HT-29 (cell line): ENCODE results near the gene KRR1. TPM values are rescaled to one million over a fixed set of nuclear protein-coding genes. Genes with fewer than 3 reads are reported as not detected.

ENCODE experiments used
- DNase-seq: peaks from one replicate; pipeline ENCODE4 v3.0.0-alpha.2; 2015; ENCODE audit warnings: low spot score
- total RNA-seq: library from RNA; depleted of rRNA; stranded (reverse); fragments of >200 nt; shearing (Covaris generic); gene quantifications from 2 replicates; pipeline ENCODE4 v1.2.3, GENCODE V29; 2014; rRNA removed

Gene KRR1
- 12.1 and 14.6 TPM in 2 replicates for total RNA-seq

GRCh38 chr12:75511116-75512048, at the start of gene KRR1:
TSS of gene KRR1 (minus strand) at chr12:75511609. CDS start at chr12:75511597, 12 bp downstream.
- peak; percentile 96 for DNase-seq

GRCh38 chr12:75560167-75560566, 48.8 kb upstream of the KRR1 start:
- DNase-seq, result peak; percentile 45

GRCh38 chr12:75558287-75558686, 46.9 kb upstream of the KRR1 start:
- no peak for DNase-seq

GRCh38 chr12:75556311-75556899, 45.0 kb upstream of the KRR1 start:
- no peak for DNase-seq

- no peak for DNase-seq
These were observed 43.1 kb upstream of the KRR1 start for GRCh38 chr12:75554556-75554880.

- no peak for DNase-seq
These were observed 42.6 kb upstream of the KRR1 start for GRCh38 chr12:75553836-75554555.

- DNase-seq, result peak; percentile 55
These were observed 42.0 kb upstream of the KRR1 start for GRCh38 chr12:75553398-75553797.

- DNase-seq, result no peak
These were observed 40.1 kb upstream of the KRR1 start for GRCh38 chr12:75551477-75551876.

GRCh38 chr12:75550401-75551240, 39.2 kb upstream of the KRR1 start:
- DNase-seq, result no peak

- DNase-seq, result no peak
These were observed 38.6 kb upstream of the KRR1 start for GRCh38 chr12:75549989-75550388.

- DNase-seq, result peak; percentile 70
These were observed 37.5 kb upstream of the KRR1 start for GRCh38 chr12:75548879-75549278.

- no peak for DNase-seq
These were observed 34.2 kb upstream of the KRR1 start for GRCh38 chr12:75545636-75546035.

- DNase-seq, result no peak
These were observed 32.1 kb upstream of the KRR1 start for GRCh38 chr12:75543529-75543928.

GRCh38 chr12:75542942-75543341, 31.5 kb upstream of the KRR1 start:
- DNase-seq, result no peak

GRCh38 chr12:75539889-75540288, 28.5 kb upstream of the KRR1 start:
- no peak for DNase-seq

- DNase-seq, result no peak
These were observed 21.8 kb upstream of the KRR1 start for GRCh38 chr12:75533239-75533638.

- no peak for DNase-seq
These were observed 18.4 kb upstream of the KRR1 start for GRCh38 chr12:75529826-75530225.

- DNase-seq, result no peak
These were observed 17.9 kb upstream of the KRR1 start for GRCh38 chr12:75529316-75529715.

GRCh38 chr12:75528692-75529091, 17.3 kb upstream of the KRR1 start:
- no peak for DNase-seq

- no peak for DNase-seq
These were observed 16.9 kb upstream of the KRR1 start for GRCh38 chr12:75528272-75528671.
